Measurements from ENCODE around the gene PTPRU.

Gene PTPRU

GRCh38 chr1:29267321-29268070 lies 31.2 kb downstream of the PTPRU start:
- Histone ChIP-seq H3K4me3 (ENCODE audit: low read depth, low read length) (no peak overlapping the region), H3K27me3 (ENCODE audit: control insufficient read depth, insufficient read depth, low read length) (no peaks in the 10 kb centered on the region)

GRCh38 chr1:29269382-29269781 lies 33.1 kb downstream of the PTPRU start:
- Histone ChIP-seq H3K9me3 (ENCODE audit: control insufficient read depth, insufficient read depth, low read length) (no peaks in the 10 kb centered on the region), H3K27me3 (ENCODE audit: control insufficient read depth, insufficient read depth, low read length) (no peaks in the 10 kb centered on the region), H3K4me1 (ENCODE audit: control insufficient read depth, insufficient read depth, low read length) (peaks cover 19% of the 10 kb centered on the region), H3K36me3 (ENCODE audit: control insufficient read depth, insufficient read depth, low read length) (no peaks in the 10 kb centered on the region), H3K27ac (ENCODE audit: low read depth, low read length) (no peak overlapping the region), H3K9ac (ENCODE audit: low read depth, low read length) (no peak overlapping the region), H3K4me3 (ENCODE audit: low read depth, low read length) (no peak overlapping the region)

More at GRCh38 chr1:29267321-29268070, 31.2 kb downstream of the PTPRU start:
- peaks cover 18% of the 10 kb centered on the region for H3K4me1 ChIP-seq (ENCODE audit: control insufficient read depth, insufficient read depth, low read length)
- H3K36me3 ChIP-seq (ENCODE audit: control insufficient read depth, insufficient read depth, low read length): peaks cover 2% of the 10 kb centered on the region; the same call in 1 of the 2 replicates
- H3K27ac ChIP-seq (ENCODE audit: low read depth, low read length): no peak overlapping the region
- H3K9me3 ChIP-seq (ENCODE audit: control insufficient read depth, insufficient read depth, low read length): no peaks in the 10 kb centered on the region
- H3K9ac ChIP-seq (ENCODE audit: low read depth, low read length): no peak overlapping the region

GRCh38 chr1:29270929-29271521 lies 34.7 kb downstream of the PTPRU start:
- H3K9me3 ChIP-seq (ENCODE audit: control insufficient read depth, insufficient read depth, low read length): no peaks in the 10 kb centered on the region

GRCh38 chr1:29271724-29272123 lies 35.4 kb downstream of the PTPRU start:
- Histone ChIP-seq H3K9me3 (ENCODE audit: control insufficient read depth, insufficient read depth, low read length) (no peaks in the 10 kb centered on the region), H3K27ac (ENCODE audit: low read depth, low read length) (peak overlapping the region; percentile 21), H3K4me3 (ENCODE audit: low read depth, low read length) (no peak overlapping the region), H3K9ac (ENCODE audit: low read depth, low read length) (no peak overlapping the region), H3K36me3 (ENCODE audit: control insufficient read depth, insufficient read depth, low read length) (peaks cover 5% of the 10 kb centered on the region; the same call in 1 of the 2 replicates), H3K27me3 (ENCODE audit: control insufficient read depth, insufficient read depth, low read length) (no peaks in the 10 kb centered on the region), H3K4me1 (ENCODE audit: control insufficient read depth, insufficient read depth, low read length) (peaks cover 19% of the 10 kb centered on the region)

More at GRCh38 chr1:29270929-29271521, 34.7 kb downstream of the PTPRU start:
- Histone ChIP-seq H3K4me1 (ENCODE audit: control insufficient read depth, insufficient read depth, low read length) (peaks cover 19% of the 10 kb centered on the region), H3K9ac (ENCODE audit: low read depth, low read length) (no peak overlapping the region), H3K27me3 (ENCODE audit: control insufficient read depth, insufficient read depth, low read length) (no peaks in the 10 kb centered on the region), H3K4me3 (ENCODE audit: low read depth, low read length) (no peak overlapping the region), H3K36me3 (ENCODE audit: control insufficient read depth, insufficient read depth, low read length) (peaks cover 5% of the 10 kb centered on the region; the same call in 1 of the 2 replicates), H3K27ac (ENCODE audit: low read depth, low read length) (no peak overlapping the region)

GRCh38 chr1:29272147-29272907 lies 36.0 kb downstream of the PTPRU start:
- H3K27ac ChIP-seq (ENCODE audit: low read depth, low read length): peak overlapping the region; percentile 39
- H3K4me1 ChIP-seq (ENCODE audit: control insufficient read depth, insufficient read depth, low read length): peaks cover 19% of the 10 kb centered on the region
- H3K27me3 ChIP-seq (ENCODE audit: control insufficient read depth, insufficient read depth, low read length): no peaks in the 10 kb centered on the region
- peaks cover 5% of the 10 kb centered on the region; the same call in 1 of the 2 replicates for H3K36me3 ChIP-seq (ENCODE audit: control insufficient read depth, insufficient read depth, low read length)
- no peak overlapping the region for H3K4me3 ChIP-seq (ENCODE audit: low read depth, low read length)
- no peak overlapping the region for H3K9ac ChIP-seq (ENCODE audit: low read depth, low read length)
- H3K9me3 ChIP-seq (ENCODE audit: control insufficient read depth, insufficient read depth, low read length): no peaks in the 10 kb centered on the region

- H3K27ac ChIP-seq (ENCODE audit: low read depth, low read length): no peak overlapping the region
- H3K9me3 ChIP-seq (ENCODE audit: control insufficient read depth, insufficient read depth, low read length): no peaks in the 10 kb centered on the region
- no peaks in the 10 kb centered on the region for H3K27me3 ChIP-seq (ENCODE audit: control insufficient read depth, insufficient read depth, low read length)
- H3K9ac ChIP-seq (ENCODE audit: low read depth, low read length): no peak overlapping the region
- H3K4me3 ChIP-seq (ENCODE audit: low read depth, low read length): no peak overlapping the region
- H3K4me1 ChIP-seq (ENCODE audit: control insufficient read depth, insufficient read depth, low read length): peaks cover 26% of the 10 kb centered on the region
- H3K36me3 ChIP-seq (ENCODE audit: control insufficient read depth, insufficient read depth, low read length): peaks cover 10% of the 10 kb centered on the region; the same call in 1 of the 2 replicates
Observed at GRCh38 chr1:29275435-29275834, 39.1 kb downstream of the PTPRU start.

GRCh38 chr1:29278124-29278523 lies 41.8 kb downstream of the PTPRU start:
- Histone ChIP-seq H3K4me3 (ENCODE audit: low read depth, low read length) (no peak overlapping the region), H3K9me3 (ENCODE audit: control insufficient read depth, insufficient read depth, low read length) (no peaks in the 10 kb centered on the region), H3K27me3 (ENCODE audit: control insufficient read depth, insufficient read depth, low read length) (no peaks in the 10 kb centered on the region), H3K4me1 (ENCODE audit: control insufficient read depth, insufficient read depth, low read length) (peaks cover 14% of the 10 kb centered on the region), H3K9ac (ENCODE audit: low read depth, low read length) (no peak overlapping the region), H3K27ac (ENCODE audit: low read depth, low read length) (no peak overlapping the region), H3K36me3 (ENCODE audit: control insufficient read depth, insufficient read depth, low read length) (peaks cover 10% of the 10 kb centered on the region; the same call in 1 of the 2 replicates)

GRCh38 chr1:29279406-29279805 lies 43.1 kb downstream of the PTPRU start:
- Histone ChIP-seq H3K9me3 (ENCODE audit: control insufficient read depth, insufficient read depth, low read length) (no peaks in the 10 kb centered on the region), H3K27me3 (ENCODE audit: control insufficient read depth, insufficient read depth, low read length) (no peaks in the 10 kb centered on the region), H3K9ac (ENCODE audit: low read depth, low read length) (no peak overlapping the region), H3K27ac (ENCODE audit: low read depth, low read length) (no peak overlapping the region), H3K4me3 (ENCODE audit: low read depth, low read length) (no peak overlapping the region), H3K36me3 (ENCODE audit: control insufficient read depth, insufficient read depth, low read length) (peaks cover 10% of the 10 kb centered on the region; the same call in 1 of the 2 replicates), H3K4me1 (ENCODE audit: control insufficient read depth, insufficient read depth, low read length) (peaks cover 21% of the 10 kb centered on the region)

- H3K4me3 ChIP-seq (ENCODE audit: low read depth, low read length): no peak overlapping the region
- no peaks in the 10 kb centered on the region for H3K27me3 ChIP-seq (ENCODE audit: control insufficient read depth, insufficient read depth, low read length)
- no peak overlapping the region for H3K9ac ChIP-seq (ENCODE audit: low read depth, low read length)
- no peak overlapping the region for H3K27ac ChIP-seq (ENCODE audit: low read depth, low read length)
- H3K4me1 ChIP-seq (ENCODE audit: control insufficient read depth, insufficient read depth, low read length): peaks cover 21% of the 10 kb centered on the region
- peaks cover 10% of the 10 kb centered on the region; the same call in 1 of the 2 replicates for H3K36me3 ChIP-seq (ENCODE audit: control insufficient read depth, insufficient read depth, low read length)
- H3K9me3 ChIP-seq (ENCODE audit: control insufficient read depth, insufficient read depth, low read length): no peaks in the 10 kb centered on the region
Observed at GRCh38 chr1:29279951-29280391, 43.6 kb downstream of the PTPRU start.

GRCh38 chr1:29280409-29281131 lies 44.2 kb downstream of the PTPRU start:
- H3K9ac ChIP-seq (ENCODE audit: low read depth, low read length): no peak overlapping the region
- no peaks in the 10 kb centered on the region for H3K9me3 ChIP-seq (ENCODE audit: control insufficient read depth, insufficient read depth, low read length)
- H3K27ac ChIP-seq (ENCODE audit: low read depth, low read length): no peak overlapping the region

More at GRCh38 chr1:29280409-29281131, 44.2 kb downstream of the PTPRU start:
- Histone ChIP-seq H3K27me3 (ENCODE audit: control insufficient read depth, insufficient read depth, low read length) (no peaks in the 10 kb centered on the region), H3K4me3 (ENCODE audit: low read depth, low read length) (no peak overlapping the region), H3K4me1 (ENCODE audit: control insufficient read depth, insufficient read depth, low read length) (peaks cover 21% of the 10 kb centered on the region), H3K36me3 (ENCODE audit: control insufficient read depth, insufficient read depth, low read length) (peaks cover 5% of the 10 kb centered on the region; the same call in 1 of the 2 replicates)
